LNCaP clone FGC (cell line): ENCODE measurements around the gene PLPP3.

Experiments
- DNase-seq: peaks from one replicate; pipeline ENCODE4 v3.0.0-alpha.2; 2011; ENCODE audit warnings: low read depth
- H3K4me3 ChIP-seq: 2 replicates; pipeline ENCODE4 v1.5.1; 2011; ENCODE audit warnings: mild to moderate bottlenecking, low read depth, low read length, control low read depth
- TF ChIP-seq, protein P1 (sequence below): IDR thresholded peaks from 2 replicates; pipeline ENCODE4 v1.5.1; 2012; ENCODE audit warnings: mild to moderate bottlenecking; ENCODE audit not compliant: control insufficient read depth, insufficient read depth; ENCODE audit errors: extremely low read depth

The PLPP3 gene

DNA sequence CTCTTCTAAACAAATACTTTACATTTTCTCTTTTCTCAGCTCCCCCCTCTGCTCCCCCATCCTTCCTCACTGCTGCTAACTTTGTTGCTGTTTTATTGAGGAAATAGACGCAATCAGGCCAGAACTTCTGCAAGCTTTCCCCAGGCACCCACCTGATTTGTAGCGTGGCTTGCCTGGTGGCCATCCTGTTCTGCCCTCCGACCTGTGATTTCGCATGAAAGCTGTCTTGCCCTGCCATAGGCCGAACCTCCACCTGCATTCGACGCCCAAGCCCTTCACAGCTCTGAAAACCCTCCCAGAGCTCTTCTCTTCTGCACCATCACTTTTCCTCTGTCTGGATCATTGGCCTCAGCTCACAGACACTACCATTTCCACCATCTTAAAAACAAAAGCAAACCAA is 100.6 kb downstream of the PLPP3 start:
- TF ChIP-seq, protein P1, sequence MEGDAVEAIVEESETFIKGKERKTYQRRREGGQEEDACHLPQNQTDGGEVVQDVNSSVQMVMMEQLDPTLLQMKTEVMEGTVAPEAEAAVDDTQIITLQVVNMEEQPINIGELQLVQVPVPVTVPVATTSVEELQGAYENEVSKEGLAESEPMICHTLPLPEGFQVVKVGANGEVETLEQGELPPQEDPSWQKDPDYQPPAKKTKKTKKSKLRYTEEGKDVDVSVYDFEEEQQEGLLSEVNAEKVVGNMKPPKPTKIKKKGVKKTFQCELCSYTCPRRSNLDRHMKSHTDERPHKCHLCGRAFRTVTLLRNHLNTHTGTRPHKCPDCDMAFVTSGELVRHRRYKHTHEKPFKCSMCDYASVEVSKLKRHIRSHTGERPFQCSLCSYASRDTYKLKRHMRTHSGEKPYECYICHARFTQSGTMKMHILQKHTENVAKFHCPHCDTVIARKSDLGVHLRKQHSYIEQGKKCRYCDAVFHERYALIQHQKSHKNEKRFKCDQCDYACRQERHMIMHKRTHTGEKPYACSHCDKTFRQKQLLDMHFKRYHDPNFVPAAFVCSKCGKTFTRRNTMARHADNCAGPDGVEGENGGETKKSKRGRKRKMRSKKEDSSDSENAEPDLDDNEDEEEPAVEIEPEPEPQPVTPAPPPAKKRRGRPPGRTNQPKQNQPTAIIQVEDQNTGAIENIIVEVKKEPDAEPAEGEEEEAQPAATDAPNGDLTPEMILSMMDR: no peak
- no peak for DNase-seq
- no peak overlapping the region for H3K4me3 ChIP-seq

DNA sequence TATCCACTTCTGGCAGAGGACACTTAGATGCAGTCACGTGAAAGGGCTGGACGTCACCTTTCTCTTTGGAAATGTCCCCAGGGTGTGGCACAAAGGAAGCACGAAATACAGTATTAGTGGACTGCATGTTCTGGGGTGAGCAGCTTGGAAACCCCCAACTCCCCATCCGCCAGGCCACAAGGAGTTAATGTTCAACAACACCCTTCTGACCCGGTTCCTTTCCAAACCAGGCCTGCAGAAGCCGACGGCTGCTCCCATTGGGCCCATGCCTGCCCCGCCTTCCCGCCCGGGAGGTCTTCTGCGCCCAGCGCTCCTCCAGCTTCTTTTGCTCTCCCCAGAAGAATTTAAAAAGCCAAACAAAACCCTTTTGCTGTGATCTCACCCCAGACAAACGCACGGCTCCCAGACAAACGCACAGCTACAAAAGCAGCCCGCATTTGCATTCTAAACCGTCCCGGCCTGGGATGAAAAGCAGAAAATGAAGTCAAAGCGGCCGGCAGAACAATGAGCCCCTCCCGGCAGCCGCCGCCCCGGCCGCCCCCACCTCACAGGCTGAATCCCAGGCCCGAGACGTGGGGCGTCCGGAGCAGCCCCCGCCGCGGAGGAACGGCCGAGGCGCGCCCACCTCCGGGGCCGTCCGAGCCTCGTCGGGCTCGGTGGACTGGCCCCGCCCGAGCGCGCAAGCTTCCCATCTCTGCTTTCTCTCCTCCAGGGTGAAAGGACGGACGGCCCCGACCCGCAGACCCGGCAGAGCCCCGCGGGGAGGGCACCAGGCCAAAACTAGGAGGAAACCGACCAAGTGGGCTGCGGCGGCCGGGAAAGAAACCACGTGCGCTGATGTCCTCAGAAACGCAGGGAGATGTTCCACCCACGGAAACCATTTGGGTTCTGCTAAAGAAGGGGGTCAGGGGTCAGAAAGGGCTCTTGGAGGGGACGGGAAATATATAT is 101.9 kb downstream of the PLPP3 start:
- TF ChIP-seq, protein P1: no peak
- no peak for DNase-seq
- no peak overlapping the region for H3K4me3 ChIP-seq

DNA sequence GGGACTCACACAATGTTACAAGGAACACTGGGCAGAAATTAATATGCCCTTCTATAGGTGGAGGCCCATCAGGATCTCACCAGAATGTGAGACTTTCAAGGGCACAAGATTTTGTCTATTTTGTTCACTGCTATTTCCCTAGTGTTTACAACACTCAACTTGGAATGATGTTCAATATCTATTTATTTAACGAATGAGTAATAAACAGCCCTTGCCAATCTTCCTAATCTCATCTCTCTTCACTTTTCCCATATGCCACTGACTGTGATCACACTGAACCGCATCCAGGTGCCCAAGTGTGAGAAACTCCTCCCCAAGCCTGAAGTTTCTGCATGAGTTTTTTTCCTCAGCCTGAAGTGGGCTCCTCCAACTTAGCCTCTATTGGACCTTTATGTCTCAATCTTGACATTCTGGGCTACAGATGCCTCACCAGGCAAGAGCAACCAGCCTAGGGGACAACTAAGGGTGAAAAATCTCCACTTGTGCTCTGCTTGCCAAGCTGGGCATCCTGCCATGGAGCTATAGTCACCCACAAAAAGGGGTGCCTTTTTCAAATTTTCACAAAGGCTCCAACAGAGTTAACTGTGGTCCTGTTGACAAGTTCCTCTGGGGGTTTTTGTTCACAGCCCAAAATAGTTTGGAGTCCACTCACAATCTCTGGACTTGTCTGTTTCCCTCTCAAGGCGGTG is 105.6 kb downstream of the PLPP3 start:
- DNase-seq: peak; percentile 67
- no peak overlapping the region for H3K4me3 ChIP-seq
- TF ChIP-seq, protein P1: no peak

DNA sequence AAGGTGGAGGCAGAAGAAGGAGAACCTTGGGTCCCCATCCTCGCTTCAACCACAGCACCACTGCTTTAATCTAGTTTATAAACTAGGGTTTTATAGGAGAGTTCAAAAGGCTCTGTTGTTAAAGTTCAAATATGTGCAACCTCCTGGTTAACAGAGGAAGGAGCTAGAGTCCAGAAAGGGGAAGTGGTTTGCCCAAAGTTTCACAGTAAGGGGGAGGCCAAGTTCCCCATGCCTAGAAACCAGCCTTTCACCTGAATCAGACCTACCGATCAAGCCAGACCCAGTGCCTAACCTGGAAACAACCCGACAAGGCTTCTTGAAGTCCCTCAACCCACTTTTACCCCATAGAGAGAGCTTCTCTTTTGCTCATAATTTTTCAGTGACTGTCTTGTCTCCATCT is 106.5 kb downstream of the PLPP3 start:
- DNase-seq: no peak
- TF ChIP-seq, protein P1: no peak
- H3K4me3 ChIP-seq: no peak overlapping the region

DNA sequence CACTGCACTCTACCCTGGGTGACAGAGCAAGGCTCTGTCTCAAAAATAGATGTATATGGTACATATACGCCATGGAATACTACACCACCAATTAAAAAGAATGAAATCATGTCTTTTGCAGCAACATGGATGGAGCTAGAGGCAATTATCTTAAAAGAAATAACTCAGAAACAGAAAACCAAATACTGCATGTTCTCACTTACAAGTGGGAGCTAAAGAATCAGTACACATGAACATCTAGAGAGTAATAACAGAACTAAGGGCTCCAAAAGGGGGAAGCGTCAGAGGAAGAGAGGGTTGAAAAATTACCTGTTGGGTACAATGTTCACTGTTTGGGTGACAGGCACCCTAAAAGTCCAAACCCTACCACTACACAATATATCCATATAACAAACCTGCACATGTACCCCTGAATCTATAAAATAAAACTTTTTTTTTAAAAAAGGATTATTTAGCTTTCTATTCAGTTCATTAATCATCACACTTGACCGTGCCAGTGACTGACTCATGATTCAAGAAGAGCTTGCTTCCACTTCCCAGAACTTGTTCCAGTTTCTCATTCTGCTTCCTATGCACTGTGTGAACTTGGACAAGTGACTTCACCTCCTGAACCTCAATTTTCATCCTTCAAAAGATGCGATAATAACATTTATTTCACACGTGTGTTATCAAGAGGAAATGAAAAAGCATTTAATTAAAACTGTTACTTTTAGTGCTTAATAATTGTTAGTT is 109.6 kb downstream of the PLPP3 start:
- DNase-seq: no peak
- no peak overlapping the region for H3K4me3 ChIP-seq
- TF ChIP-seq, protein P1: no peak

DNA sequence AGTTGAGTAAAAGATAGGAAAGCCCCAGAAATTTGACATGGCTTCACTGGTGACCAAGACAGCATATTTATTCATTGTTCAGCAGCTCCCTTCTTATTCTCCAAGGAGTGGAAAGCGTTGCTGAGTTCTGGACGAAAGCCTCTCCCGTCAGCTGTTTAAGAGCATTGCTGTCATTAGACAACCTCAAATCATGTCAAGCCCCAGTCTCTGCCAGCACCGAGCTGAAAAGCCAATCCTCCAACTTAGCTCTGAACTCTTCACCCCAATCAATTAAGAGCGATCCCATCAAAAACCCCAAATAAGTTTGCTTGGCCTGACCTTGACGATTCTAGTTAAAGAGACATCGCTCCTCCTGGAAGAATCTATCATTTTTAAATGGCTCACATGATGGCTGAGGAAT is 110.8 kb downstream of the PLPP3 start:
- no peak overlapping the region for H3K4me3 ChIP-seq
- TF ChIP-seq, protein P1: no peak
- no peak for DNase-seq
